HEK293 (cell line): ENCODE data around the gene TRIAP1.

Experiments
- CTCF ChIA-PET: fragments of 350-600 bp; formaldehyde crosslinking; extraction: SDS; loops from one replicate; lab custom pipeline; 2021; ENCODE audit warnings: antibody characterized with exemption; lab: Yijun Ruan, JAX
- POLR2A ChIA-PET: fragments of 300-600 bp; formaldehyde crosslinking; extraction: SDS; loops from one replicate; lab custom pipeline; 2020; ENCODE audit warnings: antibody characterized with exemption, inconsistent platforms; lab: Yijun Ruan, JAX
- H3K27ac ChIP-seq: fragments of 200-500 bp; sonication (Bioruptor generic); 2 replicates; pipeline ENCODE4 v1.5.1; 2014; ENCODE audit warnings: low read depth, low read length, control low read depth, inconsistent platforms; ENCODE audit errors: extremely low read depth
- H3K36me3 ChIP-seq, 2 experiments: fragments of 200-500 bp in 1 of 2; sonication (Bioruptor generic) in 1 of 2; 1 replicate in 1 of 2; 2 replicates in 1 of 2; pipeline ENCODE4 v1.5.1; 2014 to 2017; ENCODE audit warnings: inconsistent platforms in 2 of 2, low read length in 2 of 2; ENCODE audit not compliant: control insufficient read depth in 2 of 2, insufficient read depth in 1 of 2
- H3K4me1 ChIP-seq: fragments of 200-500 bp; sonication (Bioruptor generic); 2 replicates; pipeline ENCODE4 v1.5.1; 2014; ENCODE audit warnings: mild to moderate bottlenecking, low read length, inconsistent platforms; ENCODE audit not compliant: control insufficient read depth, insufficient read depth
- H3K4me3 ChIP-seq: 2 replicates; pipeline ENCODE4 v1.5.1; 2011; ENCODE audit warnings: low read depth, mild to moderate bottlenecking, control low read depth, low read length, moderate library complexity
- H3K9me3 ChIP-seq: fragments of 200-500 bp; sonication (Bioruptor generic); 2 replicates; pipeline ENCODE4 v1.5.1; 2014; ENCODE audit warnings: low read depth, low read length, inconsistent platforms; ENCODE audit not compliant: control insufficient read depth, insufficient read depth
- KLF1 ChIP-seq: fragments of 450-650 bp; formaldehyde crosslinking; IDR thresholded peaks from 2 replicates; pipeline ENCODE4 v1.5.1; 2016; ENCODE audit warnings: missing biosample characterization, missing genetic modification characterization
- KLF7 ChIP-seq: fragments of 450-650 bp; formaldehyde crosslinking; IDR thresholded peaks from 2 replicates; pipeline ENCODE4 v1.5.1; 2016; ENCODE audit warnings: missing biosample characterization, missing genetic modification characterization, borderline replicate concordance
- SP7 ChIP-seq: fragments of 450-650 bp; formaldehyde crosslinking; IDR thresholded peaks from 2 replicates; pipeline ENCODE4 v1.5.1; 2016; ENCODE audit warnings: missing biosample characterization, missing genetic modification characterization
- ZBTB17 ChIP-seq: fragments of 450-650 bp; formaldehyde crosslinking; IDR thresholded peaks from 2 replicates; pipeline ENCODE4 v1.5.1; 2016; ENCODE audit warnings: missing biosample characterization, missing genetic modification characterization
- ZEB2 ChIP-seq: fragments of 450-650 bp; formaldehyde crosslinking; IDR thresholded peaks from 2 replicates; pipeline ENCODE4 v1.5.1; 2016; ENCODE audit warnings: missing biosample characterization, missing genetic modification characterization
- ZFHX2 ChIP-seq: fragments of 450-650 bp; formaldehyde crosslinking; conservative IDR thresholded peaks from 2 replicates; pipeline ENCODE4 v1.5.1; 2016; ENCODE audit warnings: missing biosample characterization, missing genetic modification characterization
- ZNF10 ChIP-seq: fragments of 450-650 bp; formaldehyde crosslinking; IDR thresholded peaks from 2 replicates; pipeline ENCODE4 v1.5.1; 2017; ENCODE audit warnings: missing biosample characterization, missing genetic modification characterization
- ZNF114 ChIP-seq: fragments of 450-650 bp; formaldehyde crosslinking; IDR thresholded peaks from 2 replicates; pipeline ENCODE4 v1.5.0; 2017; ENCODE audit warnings: missing biosample characterization, missing genetic modification characterization
- ZNF510 ChIP-seq: fragments of 450-650 bp; formaldehyde crosslinking; IDR thresholded peaks from 2 replicates; pipeline ENCODE4 v1.5.1; 2018; ENCODE audit warnings: mild to moderate bottlenecking, missing genetic modification characterization, missing biosample characterization; ENCODE audit not compliant: insufficient replicate concordance
- ZNF585B ChIP-seq: fragments of 450-650 bp; formaldehyde crosslinking; IDR thresholded peaks from 2 replicates; pipeline ENCODE4 v1.5.1; 2016; ENCODE audit warnings: missing biosample characterization, missing genetic modification characterization
- ZNF600 ChIP-seq: fragments of 450-650 bp; formaldehyde crosslinking; IDR thresholded peaks from 2 replicates; pipeline ENCODE4 v1.5.1; 2016; ENCODE audit warnings: missing biosample characterization, missing genetic modification characterization
- ZNF660 ChIP-seq: fragments of 450-650 bp; IDR thresholded peaks from 2 replicates; pipeline ENCODE4 v1.5.1; 2018; ENCODE audit warnings: missing biosample characterization, mild to moderate bottlenecking, missing genetic modification characterization
- ZNF664 ChIP-seq: fragments of 450-650 bp; formaldehyde crosslinking; IDR thresholded peaks from 2 replicates; pipeline ENCODE4 v1.5.1; 2016; ENCODE audit warnings: missing biosample characterization, missing genetic modification characterization
- TF ChIP-seq, protein P1 (sequence below): fragments of 450-650 bp; formaldehyde crosslinking; IDR thresholded peaks from 2 replicates; pipeline ENCODE4 v1.5.1; 2017; ENCODE audit warnings: missing biosample characterization, mild to moderate bottlenecking, missing genetic modification characterization, moderate library complexity
- TF ChIP-seq, protein P2 (sequence below): fragments of 450-650 bp; formaldehyde crosslinking; IDR thresholded peaks from 2 replicates; pipeline ENCODE4 v1.5.1; 2016; ENCODE audit warnings: missing biosample characterization, missing genetic modification characterization
- TF ChIP-seq, protein P3 (sequence below): fragments of 450-650 bp; formaldehyde crosslinking; IDR thresholded peaks from 2 replicates; pipeline ENCODE4 v1.5.1; 2016; ENCODE audit warnings: missing biosample characterization, missing genetic modification characterization, borderline replicate concordance
- TF ChIP-seq, protein P4 (sequence below): fragments of 450-650 bp; formaldehyde crosslinking; IDR thresholded peaks from 2 replicates; pipeline ENCODE4 v1.5.1; 2016; ENCODE audit warnings: missing biosample characterization, missing genetic modification characterization, low read depth
- TF ChIP-seq, protein P5 (sequence below): fragments of 450-650 bp; formaldehyde crosslinking; IDR thresholded peaks from 2 replicates; pipeline ENCODE4 v1.5.1; 2016; ENCODE audit warnings: missing biosample characterization, missing genetic modification characterization

Gene TRIAP1

DNA sequence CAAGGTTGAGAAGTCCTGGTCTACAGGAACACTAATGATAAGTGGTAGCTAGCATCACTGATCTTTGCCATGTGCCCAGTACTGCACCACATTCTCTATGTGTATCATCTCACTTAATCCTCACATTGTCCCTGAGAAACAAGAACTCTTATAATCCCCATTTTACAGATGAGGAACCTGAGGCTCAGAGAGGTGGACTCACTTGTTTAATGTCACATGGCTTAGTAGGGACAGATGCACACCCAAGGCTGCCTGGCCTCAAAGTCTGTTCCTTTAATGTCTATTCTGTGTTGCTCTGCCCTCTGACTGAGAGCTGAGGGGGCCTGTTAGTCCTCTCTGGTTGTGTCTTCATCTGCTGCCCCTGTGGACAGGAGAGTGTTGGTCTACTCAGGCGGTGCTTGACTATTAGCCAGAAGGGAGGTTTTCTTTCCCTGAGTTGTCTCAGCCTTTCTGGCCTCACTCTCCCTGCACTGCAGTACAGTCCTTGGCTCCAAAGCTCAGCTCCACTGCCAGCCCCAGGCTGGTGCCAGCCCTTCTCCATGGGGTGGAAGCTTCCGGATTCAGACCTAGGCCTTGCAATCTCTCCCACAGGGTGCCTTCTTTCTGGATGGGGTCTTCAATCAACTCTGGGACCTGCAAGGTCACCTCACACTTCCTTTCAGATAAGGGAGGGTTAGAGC is 44.8 kb upstream of the TRIAP1 start:
- peaks cover 0 to 10% of the 10 kb centered on the region in 2 experiments; a peak in 1 of 3 replicates for H3K36me3 ChIP-seq
- TF ChIP-seq, protein P1, sequence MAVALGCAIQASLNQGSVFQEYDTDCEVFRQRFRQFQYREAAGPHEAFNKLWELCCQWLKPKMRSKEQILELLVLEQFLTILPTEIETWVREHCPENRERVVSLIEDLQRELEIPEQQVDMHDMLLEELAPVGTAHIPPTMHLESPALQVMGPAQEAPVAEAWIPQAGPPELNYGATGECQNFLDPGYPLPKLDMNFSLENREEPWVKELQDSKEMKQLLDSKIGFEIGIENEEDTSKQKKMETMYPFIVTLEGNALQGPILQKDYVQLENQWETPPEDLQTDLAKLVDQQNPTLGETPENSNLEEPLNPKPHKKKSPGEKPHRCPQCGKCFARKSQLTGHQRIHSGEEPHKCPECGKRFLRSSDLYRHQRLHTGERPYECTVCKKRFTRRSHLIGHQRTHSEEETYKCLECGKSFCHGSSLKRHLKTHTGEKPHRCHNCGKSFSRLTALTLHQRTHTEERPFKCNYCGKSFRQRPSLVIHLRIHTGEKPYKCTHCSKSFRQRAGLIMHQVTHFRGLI: no peak
- TF ChIP-seq ZNF10 (tag by site-specific recombination) (no peak), ZNF664 (tag by site-specific recombination) (peak; percentile 65)
- peaks cover 3% of the 10 kb centered on the region; the same call in 1 of the 2 replicates for H3K4me1 ChIP-seq
- H3K9me3 ChIP-seq: no peaks in the 10 kb centered on the region
- CTCF ChIA-PET: interaction anchor here (0.5 to 2.1 kb wide), 3 partner anchors 18 to 1274 kb away, joined by 5 to 10 read pairs (median 7); no protein-coding TSS in a partner anchor
- POLR2A ChIA-PET: interaction anchor here (0.6 to 2.1 kb wide), 3 partner anchors 17 to 52 kb away, joined by 3 to 6 read pairs (median 5); partner anchors contain the start of gene SRSF9
- no peak overlapping the region for H3K27ac ChIP-seq
- H3K4me3 ChIP-seq: no peak overlapping the region

DNA sequence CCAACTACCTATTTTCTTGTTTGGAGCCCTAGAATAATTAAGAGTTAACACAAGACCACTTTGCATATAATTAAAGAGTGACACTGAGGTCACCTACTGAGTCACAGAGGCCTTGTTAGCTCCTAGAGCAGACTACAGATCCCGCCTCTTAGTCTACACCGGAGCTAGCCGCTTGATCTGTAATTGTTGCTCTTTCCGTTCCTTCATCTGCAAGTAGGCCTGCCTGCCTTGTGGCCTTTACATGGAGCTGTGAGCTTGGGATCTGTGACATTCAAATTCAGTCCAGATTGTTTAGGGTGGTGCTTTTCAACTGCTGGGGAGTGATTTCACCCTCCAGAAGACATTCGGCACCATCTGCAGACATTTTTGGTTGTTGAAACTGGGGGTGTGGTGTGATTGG is 44.1 kb upstream of the TRIAP1 start:
- POLR2A ChIA-PET: interaction anchor here (0.6 to 2.1 kb wide), 3 partner anchors 16 to 51 kb away, joined by 3 to 6 read pairs (median 5); partner anchors contain the start of gene SRSF9
- Histone ChIP-seq H3K4me1 (peaks cover 2% of the 10 kb centered on the region; the same call in 1 of the 2 replicates), H3K27ac (no peak overlapping the region), H3K4me3 (no peak overlapping the region), H3K36me3 (peaks cover 0 to 10% of the 10 kb centered on the region in 2 experiments; a peak in 1 of 3 replicates), H3K9me3 (no peaks in the 10 kb centered on the region)
- CTCF ChIA-PET: interaction anchor here (0.5 to 2.3 kb wide), 4 partner anchors 15 to 1274 kb away, joined by 4 to 10 read pairs (median 6); no protein-coding TSS in a partner anchor
- TF ChIP-seq SP7 (tag by site-specific recombination) (peak; percentile 61; the same call in 1 of the 2 replicates), ZNF585B (tag by site-specific recombination) (no peak), ZBTB17 (tag by site-specific recombination) (peak; percentile 51), ZFHX2 (tag by site-specific recombination) (no peak), KLF7 (tag by site-specific recombination) (no peak), ZNF510 (tag by site-specific recombination) (no peak)
- TF ChIP-seq, protein P2, sequence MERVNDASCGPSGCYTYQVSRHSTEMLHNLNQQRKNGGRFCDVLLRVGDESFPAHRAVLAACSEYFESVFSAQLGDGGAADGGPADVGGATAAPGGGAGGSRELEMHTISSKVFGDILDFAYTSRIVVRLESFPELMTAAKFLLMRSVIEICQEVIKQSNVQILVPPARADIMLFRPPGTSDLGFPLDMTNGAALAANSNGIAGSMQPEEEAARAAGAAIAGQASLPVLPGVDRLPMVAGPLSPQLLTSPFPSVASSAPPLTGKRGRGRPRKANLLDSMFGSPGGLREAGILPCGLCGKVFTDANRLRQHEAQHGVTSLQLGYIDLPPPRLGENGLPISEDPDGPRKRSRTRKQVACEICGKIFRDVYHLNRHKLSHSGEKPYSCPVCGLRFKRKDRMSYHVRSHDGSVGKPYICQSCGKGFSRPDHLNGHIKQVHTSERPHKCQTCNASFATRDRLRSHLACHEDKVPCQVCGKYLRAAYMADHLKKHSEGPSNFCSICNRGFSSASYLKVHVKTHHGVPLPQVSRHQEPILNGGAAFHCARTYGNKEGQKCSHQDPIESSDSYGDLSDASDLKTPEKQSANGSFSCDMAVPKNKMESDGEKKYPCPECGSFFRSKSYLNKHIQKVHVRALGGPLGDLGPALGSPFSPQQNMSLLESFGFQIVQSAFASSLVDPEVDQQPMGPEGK (tag by site-specific recombination): no peak

DNA sequence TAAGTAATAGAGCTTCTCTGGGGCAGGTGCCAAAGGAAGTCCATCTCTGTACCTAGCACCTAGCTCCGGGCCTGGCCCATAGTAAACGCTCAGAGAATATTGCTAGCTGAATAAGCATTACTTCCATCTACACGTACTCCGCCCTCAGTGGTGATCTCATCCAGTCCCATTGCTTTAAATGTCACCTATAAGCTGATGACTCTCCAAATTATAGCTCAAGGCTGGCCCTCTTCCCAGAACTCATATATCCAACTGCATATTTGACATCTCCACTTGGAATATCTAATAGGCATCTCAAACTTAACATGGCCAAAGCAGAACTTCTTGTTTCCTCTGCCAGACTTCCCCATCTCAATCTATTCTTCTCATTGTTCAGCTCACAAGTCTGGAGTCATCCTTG is 42.8 kb upstream of the TRIAP1 start:
- H3K27ac ChIP-seq: no peak overlapping the region
- peaks cover 0 to 10% of the 10 kb centered on the region in 2 experiments; a peak in 1 of 3 replicates for H3K36me3 ChIP-seq
- POLR2A ChIA-PET: interaction anchor here (0.5 to 1.3 kb wide), 6 partner anchors 9 to 197 kb away, joined by 3 read pairs; partner anchors contain the start of gene RNU4-2
- no peaks in the 10 kb centered on the region for H3K9me3 ChIP-seq
- CTCF ChIA-PET: interaction anchor here (0.8 to 2.3 kb wide), 5 partner anchors 14 to 122 kb away, joined by 3 to 10 read pairs (median 4); no protein-coding TSS in a partner anchor
- H3K4me1 ChIP-seq: no peaks in the 10 kb centered on the region; the same call in 1 of the 2 replicates
- H3K4me3 ChIP-seq: no peak overlapping the region
- 0 out of 2 replicates have a peak, but pooled peaks have one; percentile 23 for TF ChIP-seq KLF1 (tag by site-specific recombination)
- peak; percentile 95 for TF ChIP-seq SP7 (tag by site-specific recombination)
- peak; percentile 92 for TF ChIP-seq ZNF660 (tag by site-specific recombination)
- no peak for TF ChIP-seq ZNF114 (tag by site-specific recombination)
- TF ChIP-seq, protein P3, sequence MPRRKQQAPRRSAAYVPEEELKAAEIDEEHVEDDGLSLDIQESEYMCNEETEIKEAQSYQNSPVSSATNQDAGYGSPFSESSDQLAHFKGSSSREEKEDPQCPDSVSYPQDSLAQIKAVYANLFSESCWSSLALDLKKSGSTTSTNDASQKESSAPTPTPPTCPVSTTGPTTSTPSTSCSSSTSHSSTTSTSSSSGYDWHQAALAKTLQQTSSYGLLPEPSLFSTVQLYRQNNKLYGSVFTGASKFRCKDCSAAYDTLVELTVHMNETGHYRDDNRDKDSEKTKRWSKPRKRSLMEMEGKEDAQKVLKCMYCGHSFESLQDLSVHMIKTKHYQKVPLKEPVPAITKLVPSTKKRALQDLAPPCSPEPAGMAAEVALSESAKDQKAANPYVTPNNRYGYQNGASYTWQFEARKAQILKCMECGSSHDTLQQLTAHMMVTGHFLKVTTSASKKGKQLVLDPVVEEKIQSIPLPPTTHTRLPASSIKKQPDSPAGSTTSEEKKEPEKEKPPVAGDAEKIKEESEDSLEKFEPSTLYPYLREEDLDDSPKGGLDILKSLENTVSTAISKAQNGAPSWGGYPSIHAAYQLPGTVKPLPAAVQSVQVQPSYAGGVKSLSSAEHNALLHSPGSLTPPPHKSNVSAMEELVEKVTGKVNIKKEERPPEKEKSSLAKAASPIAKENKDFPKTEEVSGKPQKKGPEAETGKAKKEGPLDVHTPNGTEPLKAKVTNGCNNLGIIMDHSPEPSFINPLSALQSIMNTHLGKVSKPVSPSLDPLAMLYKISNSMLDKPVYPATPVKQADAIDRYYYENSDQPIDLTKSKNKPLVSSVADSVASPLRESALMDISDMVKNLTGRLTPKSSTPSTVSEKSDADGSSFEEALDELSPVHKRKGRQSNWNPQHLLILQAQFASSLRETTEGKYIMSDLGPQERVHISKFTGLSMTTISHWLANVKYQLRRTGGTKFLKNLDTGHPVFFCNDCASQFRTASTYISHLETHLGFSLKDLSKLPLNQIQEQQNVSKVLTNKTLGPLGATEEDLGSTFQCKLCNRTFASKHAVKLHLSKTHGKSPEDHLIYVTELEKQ (tag by site-specific recombination): peak; percentile 73; the same call in 1 of the 2 replicates
- TF ChIP-seq, protein P4, sequence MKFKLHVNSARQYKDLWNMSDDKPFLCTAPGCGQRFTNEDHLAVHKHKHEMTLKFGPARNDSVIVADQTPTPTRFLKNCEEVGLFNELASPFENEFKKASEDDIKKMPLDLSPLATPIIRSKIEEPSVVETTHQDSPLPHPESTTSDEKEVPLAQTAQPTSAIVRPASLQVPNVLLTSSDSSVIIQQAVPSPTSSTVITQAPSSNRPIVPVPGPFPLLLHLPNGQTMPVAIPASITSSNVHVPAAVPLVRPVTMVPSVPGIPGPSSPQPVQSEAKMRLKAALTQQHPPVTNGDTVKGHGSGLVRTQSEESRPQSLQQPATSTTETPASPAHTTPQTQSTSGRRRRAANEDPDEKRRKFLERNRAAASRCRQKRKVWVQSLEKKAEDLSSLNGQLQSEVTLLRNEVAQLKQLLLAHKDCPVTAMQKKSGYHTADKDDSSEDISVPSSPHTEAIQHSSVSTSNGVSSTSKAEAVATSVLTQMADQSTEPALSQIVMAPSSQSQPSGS: peak; percentile 46; the same call in 1 of the 2 replicates
- TF ChIP-seq, protein P5, sequence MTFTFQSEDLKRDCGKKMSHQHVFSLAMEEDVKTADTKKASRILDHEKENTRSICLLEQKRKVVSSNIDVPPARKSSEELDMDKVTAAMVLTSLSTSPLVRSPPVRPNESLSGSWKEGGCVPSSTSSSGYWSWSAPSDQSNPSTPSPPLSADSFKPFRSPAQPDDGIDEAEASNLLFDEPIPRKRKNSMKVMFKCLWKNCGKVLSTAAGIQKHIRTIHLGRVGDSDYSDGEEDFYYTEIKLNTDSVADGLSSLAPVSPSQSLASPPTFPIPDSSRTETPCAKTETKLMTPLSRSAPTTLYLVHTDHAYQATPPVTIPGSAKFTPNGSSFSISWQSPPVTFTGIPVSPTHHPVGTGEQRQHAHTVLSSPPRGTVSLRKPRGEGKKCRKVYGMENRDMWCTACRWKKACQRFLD (tag by site-specific recombination): no peak
- TF ChIP-seq ZEB2: peak; percentile 86
- peak; percentile 41; the same call in 1 of the 2 replicates for TF ChIP-seq ZNF600 (tag by site-specific recombination)
